Measurements from ENCODE around the gene ALDH3B1.

Gene ALDH3B1

DNA sequence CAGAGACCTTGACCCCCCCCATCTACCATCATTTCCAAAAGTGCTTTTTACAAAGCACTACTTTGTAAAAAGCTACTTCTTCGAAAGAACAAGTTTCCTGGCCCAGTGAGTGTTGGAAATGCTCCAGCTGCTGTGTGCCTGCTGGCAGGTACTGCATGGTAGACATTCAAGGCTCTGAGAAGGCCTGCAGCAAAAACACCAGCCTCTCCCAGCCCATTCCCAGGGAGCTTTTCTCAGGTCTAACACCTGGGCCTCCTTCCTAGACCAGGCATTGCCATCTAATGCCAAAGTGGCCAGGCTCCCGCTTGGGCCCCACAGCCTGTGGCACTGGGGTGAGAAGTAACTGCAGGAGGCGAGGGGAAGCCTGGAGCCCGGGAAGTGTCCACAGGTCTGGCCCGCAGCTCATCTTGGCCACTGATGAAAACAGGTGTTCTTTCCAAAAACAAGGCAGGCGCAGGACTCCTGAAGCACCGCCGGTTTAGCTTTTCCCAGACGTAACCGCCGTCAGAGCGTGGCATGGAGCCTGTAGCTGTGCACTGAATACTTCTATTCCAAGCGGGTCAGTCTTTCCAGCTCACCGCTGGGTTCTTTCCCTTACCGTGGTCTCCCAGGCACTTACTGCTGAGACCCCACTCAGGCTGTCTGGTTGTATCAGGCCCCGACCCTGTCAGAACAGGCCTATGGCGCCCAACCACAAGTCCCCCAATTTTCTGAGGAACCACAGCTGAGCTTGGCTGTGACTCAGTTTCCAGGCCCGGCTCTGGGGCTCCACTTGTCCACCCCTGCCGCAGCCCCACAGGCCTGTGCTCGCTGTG, 27.5 kb downstream of the ALDH3B1 start:
- H3K27ac ChIP-seq, result peak overlapping the region; percentile 73; the same call in 1 of the 2 replicates
- TF ChIP-seq, protein P1, sequence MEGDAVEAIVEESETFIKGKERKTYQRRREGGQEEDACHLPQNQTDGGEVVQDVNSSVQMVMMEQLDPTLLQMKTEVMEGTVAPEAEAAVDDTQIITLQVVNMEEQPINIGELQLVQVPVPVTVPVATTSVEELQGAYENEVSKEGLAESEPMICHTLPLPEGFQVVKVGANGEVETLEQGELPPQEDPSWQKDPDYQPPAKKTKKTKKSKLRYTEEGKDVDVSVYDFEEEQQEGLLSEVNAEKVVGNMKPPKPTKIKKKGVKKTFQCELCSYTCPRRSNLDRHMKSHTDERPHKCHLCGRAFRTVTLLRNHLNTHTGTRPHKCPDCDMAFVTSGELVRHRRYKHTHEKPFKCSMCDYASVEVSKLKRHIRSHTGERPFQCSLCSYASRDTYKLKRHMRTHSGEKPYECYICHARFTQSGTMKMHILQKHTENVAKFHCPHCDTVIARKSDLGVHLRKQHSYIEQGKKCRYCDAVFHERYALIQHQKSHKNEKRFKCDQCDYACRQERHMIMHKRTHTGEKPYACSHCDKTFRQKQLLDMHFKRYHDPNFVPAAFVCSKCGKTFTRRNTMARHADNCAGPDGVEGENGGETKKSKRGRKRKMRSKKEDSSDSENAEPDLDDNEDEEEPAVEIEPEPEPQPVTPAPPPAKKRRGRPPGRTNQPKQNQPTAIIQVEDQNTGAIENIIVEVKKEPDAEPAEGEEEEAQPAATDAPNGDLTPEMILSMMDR (conservative IDR thresholded peaks at IDR 0.05), result no peak

DNA sequence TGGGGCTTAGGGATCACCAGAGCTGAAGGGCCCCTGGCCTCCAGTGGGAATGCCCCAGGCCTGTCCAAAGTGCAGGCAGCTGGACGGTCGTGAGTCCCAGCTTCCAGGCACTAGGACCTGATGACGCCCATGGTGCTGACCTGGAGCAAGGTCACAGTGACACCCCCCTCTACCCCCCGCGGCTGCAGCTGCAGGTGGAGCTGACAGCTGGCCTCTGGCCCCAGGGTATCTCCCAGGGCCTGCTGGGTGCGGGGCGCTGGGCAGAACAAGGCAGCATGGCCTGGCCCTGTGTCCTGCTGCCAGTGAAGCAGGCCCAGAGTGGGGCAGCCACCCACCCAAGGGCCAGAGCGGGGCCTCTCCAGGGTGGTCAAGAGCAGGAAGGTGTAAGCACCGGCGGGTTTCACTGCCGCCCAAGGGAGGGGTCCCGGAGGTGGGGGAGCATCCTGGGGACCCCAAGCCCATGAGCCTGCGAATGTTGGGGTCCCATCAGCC, 28.1 kb downstream of the ALDH3B1 start:
- TF ChIP-seq, protein P1 (conservative IDR thresholded peaks at IDR 0.05), result no peak
- peak overlapping the region; percentile 73; the same call in 1 of the 2 replicates for H3K27ac ChIP-seq

DNA sequence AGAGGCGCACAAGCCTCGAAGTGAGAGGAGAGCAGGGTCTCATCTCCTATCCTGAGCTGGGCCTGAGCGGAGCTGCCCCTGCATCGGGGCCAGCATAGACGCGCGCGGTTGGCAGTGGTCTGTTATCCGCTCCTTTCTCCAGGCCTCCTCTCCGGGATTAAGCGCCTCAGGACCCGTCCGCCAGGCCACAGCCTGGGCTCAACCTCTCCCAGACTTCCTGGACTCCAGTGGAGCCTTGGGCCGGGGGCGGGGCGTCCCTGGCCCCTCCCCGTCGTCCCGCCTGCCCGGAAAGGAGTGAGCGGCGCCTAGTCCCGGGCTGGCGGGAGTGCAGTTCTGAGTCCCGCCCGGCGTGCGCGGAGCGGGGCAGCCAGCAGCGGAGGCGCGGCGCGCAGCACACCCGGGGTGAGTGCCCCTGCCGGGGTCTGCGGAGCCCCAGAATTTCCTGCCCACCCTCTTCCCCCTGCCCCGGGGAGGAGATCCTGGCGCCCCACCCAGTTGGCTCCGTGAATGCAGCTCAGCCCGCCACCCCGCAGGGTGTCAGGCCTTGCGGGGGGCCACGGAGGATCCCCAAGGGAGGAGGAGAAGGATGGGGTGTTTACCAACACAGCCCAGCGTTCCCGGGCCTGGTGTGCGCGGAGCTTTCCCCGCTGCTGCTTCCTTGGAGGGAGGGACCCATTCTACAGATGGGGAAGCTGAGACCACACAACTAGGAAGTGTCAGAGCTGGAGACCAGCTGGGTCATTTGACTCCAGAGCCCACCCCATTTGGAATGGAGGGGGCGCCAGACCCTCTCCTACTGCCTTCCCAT, 28.8 kb downstream of the ALDH3B1 start, which contains the start of gene TCIRG1:
TSS of gene TCIRG1 (plus strand) at position 308 of the 808 bp plus-strand sequence. CDS start 2,247 bp downstream, outside the sequence.
- peak within 1 kb of the TSS; percentile 73 for H3K27ac ChIP-seq
- TF ChIP-seq, protein P1 (conservative IDR thresholded peaks at IDR 0.05), result no peak

DNA sequence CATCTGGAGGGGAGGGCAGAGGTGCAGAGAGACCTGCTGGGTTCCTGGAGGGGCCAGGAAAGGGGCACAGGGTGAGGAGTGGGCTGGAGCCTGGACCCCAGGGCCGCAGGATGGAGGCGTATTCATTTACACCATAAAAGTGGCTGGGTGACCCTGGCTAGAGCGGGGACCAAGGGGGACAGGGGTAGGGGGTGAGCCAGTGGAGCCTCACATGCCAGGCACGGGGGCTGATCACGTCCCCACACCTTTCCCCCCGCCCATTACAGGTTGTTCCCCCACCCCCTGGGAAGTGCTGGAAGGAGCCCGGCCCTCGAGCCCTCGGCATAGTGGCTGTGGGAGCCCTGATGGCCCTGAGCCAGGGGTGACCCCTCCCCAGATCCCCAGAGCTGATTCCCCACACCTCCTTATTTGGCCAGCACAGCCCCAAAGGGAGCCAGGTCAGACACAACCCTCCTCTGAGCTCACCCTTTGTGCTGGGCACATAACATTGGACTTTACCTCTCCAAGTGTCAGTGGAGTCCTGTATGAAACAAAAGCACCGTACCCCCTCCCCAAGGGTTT, 29.5 kb downstream of the ALDH3B1 start:
- TF ChIP-seq, protein P1 (conservative IDR thresholded peaks at IDR 0.05), result no peak
- peak overlapping the region; percentile 73 for H3K27ac ChIP-seq

DNA sequence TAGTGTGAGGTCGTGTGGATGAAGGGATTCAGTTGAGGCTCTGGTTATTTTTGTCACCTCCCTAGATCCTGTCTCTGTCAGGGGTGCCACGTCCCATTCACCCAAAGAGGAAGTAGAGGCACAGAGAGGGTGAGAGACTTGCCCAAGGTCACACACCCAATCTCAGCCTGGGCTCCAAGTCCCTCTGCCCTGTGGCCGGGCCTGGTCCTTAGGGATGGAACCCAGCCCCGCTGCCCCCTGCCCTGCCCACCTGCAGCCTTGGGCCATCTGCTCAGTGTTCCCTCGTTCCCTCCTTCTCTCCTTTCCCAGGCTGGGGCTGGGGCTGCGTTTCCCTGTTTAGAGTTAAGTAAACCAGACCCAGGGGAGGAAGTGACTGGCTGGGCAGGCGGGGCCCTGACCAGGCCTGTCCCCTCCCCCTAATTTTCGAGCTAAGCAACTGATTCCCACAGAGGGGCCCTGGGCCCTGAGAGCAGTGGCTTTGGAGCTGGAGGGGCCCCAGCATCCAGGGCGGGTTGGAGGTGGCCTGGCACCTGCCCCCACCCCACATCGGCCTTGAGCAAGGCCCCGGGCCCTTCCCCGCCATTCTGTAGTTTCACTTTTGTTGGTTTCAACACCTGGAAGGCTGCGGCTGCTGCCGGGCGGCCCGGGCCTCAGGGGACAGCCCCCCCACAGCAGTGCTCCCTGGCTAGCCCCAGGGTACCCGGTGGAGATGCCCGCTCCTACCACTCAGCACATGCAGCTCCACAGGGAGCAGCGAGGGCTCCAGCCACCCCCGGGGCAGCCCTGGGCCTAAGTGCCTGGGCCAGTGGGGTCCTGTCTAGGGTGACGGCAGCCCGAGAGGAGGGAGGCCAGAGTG, 30.2 kb downstream of the ALDH3B1 start:
- TF ChIP-seq, protein P1 (conservative IDR thresholded peaks at IDR 0.05), result no peak
- H3K27ac ChIP-seq, result peak overlapping the region; percentile 73

DNA sequence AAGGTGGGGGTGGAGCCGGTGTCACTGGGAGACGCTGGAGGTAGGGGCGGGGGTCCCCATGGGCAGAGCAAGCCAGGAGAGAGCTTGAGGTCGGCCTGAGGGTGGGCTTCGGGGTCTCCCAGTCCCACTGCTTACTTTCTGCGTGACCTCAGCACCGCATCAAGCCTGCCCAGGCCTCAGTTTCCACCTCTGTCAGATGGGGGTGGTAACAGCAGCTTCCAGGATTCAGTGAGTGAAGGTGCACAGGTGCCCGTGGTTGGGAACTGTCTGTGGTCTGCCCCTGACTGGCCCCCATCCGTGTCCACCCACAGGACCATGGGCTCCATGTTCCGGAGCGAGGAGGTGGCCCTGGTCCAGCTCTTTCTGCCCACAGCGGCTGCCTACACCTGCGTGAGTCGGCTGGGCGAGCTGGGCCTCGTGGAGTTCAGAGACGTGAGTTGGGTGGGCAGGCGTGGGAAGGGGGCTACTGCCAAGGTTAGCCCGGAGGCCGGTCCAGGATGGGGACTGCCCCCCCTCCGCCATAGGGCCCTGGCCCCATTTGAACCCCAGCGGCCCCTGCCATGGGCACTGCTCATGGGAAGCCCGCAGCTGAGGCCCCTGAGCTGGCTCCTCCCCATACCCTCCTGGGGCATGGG, 30.9 kb downstream of the ALDH3B1 start:
- peak overlapping the region; percentile 73 for H3K27ac ChIP-seq
- TF ChIP-seq, protein P1 (conservative IDR thresholded peaks at IDR 0.05), result no peak
